ENCODE measurements around the gene AKAP13. TPM values are rescaled to one million over a fixed set of nuclear protein-coding genes. Genes with fewer than 3 reads are reported as not detected.
A peak's percentile ranks its signal among the peaks of the same experiment; 100 is the strongest.

Gene AKAP13
- total RNA-seq, 1 donor from 2014 or later, result 443 TPM

DNA sequence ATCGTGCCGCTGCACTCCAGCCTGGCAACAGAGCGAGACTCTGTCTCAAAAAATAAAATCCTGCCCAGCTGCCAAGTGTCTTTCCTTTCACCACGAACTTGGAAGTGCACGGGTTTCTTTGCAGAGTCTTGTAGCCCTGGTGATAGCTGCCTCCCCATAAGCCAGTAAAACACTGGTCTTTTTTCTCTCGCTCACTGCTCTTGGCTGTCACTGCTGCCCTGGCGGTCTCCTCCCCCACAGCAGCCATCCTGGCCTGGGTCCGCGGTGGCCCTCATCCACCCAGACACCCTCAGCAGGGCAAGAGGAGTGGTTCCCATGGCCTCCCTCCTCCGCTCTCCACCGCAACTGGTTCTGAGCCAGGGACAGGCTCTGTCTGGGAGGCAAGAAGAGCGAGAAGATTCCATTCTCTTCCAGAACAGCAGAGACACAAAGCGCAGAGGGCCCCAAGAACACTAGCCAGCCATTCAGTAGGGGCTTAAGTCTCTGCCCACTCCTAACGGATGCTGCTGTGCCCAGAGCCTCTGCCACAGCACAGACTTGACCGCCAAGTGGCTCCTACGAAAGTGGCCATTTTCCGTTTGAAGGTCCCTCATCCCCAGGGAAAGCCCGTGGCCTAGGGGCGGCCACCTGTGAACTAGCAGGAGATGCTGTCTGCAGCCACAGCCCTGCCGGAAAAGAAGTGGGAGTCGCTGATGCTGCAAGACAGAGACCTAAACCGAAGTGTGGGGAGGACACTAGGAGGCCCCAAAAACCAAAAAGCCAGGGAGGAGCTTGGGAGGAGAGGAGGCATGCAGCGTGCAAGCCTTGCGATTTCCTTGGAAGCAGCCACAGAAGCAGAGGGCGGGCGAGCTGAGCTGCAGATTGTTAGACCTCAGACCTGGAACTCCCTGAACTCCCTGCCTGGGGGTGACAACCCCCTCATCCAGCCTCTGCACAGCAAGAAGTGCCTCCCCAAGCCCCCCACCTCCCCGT is 370.2 kb downstream of the AKAP13 start:
- no peak overlapping the region for H3K4me3 ChIP-seq
- DNase-seq, result no peak
- H3K4me1 ChIP-seq, result peaks cover 29% of the 10 kb centered on the region
- ATAC-seq, result peak; percentile 26 to 67
- no peaks in the 10 kb centered on the region for H3K27me3 ChIP-seq (ENCODE audit: low read depth)
- peaks cover 41% of the 10 kb centered on the region for H3K36me3 ChIP-seq
- intact Hi-C loops (cut with DNase I), result no loop called here
- TF ChIP-seq, protein P1, sequence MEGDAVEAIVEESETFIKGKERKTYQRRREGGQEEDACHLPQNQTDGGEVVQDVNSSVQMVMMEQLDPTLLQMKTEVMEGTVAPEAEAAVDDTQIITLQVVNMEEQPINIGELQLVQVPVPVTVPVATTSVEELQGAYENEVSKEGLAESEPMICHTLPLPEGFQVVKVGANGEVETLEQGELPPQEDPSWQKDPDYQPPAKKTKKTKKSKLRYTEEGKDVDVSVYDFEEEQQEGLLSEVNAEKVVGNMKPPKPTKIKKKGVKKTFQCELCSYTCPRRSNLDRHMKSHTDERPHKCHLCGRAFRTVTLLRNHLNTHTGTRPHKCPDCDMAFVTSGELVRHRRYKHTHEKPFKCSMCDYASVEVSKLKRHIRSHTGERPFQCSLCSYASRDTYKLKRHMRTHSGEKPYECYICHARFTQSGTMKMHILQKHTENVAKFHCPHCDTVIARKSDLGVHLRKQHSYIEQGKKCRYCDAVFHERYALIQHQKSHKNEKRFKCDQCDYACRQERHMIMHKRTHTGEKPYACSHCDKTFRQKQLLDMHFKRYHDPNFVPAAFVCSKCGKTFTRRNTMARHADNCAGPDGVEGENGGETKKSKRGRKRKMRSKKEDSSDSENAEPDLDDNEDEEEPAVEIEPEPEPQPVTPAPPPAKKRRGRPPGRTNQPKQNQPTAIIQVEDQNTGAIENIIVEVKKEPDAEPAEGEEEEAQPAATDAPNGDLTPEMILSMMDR (IDR thresholded peaks at IDR 0.05), result no peak
- H3K27ac ChIP-seq, result peak overlapping the region; percentile 73
- H3K9me3 ChIP-seq, result no peaks in the 10 kb centered on the region

DNA sequence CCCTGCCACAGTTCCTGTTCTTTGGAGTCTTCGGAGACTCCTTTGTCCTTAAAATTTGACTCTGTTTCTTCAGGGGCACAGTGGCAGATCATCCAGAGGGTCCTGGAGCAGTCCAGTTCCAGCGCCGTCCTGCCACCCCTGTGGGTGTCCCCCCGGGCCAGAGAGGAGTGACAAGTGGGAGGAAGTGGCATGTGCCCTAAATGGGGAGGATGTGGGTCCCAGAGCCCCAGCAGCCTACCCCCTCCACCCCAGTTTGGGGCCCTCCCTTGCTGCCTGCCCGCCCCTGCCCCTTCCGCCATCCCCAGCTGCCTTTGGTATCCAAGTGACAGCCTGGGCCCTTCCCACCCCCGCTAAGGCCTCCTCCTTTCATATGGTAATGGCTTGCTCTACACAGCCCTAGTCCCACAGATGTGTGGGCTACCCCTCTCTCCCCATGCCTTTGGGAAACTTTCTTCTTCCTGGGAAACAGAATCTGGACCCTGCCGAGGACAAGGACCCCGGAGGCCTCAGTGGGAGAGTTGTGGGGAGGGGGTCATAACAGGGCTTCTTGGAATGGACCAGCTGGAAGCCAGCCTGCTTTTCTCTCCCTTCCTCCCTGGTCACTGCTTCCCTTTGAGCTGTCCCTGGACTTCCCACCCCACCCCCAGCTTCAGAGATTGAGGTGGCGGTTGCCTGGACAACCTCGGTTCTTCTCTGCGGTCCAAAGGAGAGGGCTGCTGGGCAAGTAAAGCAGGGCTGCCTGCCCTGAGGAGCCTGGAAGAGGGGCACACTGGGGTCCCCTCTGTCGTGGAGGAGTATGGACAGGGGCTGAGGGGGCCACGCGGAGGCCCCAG is 371.1 kb downstream of the AKAP13 start:
- no peak overlapping the region for H3K4me3 ChIP-seq
- ATAC-seq (peak; percentile 24 to 29), DNase-seq (no peak)
- H3K4me1 ChIP-seq, result peaks cover 29% of the 10 kb centered on the region
- H3K27ac ChIP-seq, result peak overlapping the region; percentile 73
- peaks cover 32% of the 10 kb centered on the region for H3K36me3 ChIP-seq
- H3K27me3 ChIP-seq (ENCODE audit: low read depth), result no peaks in the 10 kb centered on the region
- TF ChIP-seq, protein P1 (IDR thresholded peaks at IDR 0.05), result no peak
- intact Hi-C loops (cut with DNase I), result no loop called here
- no peaks in the 10 kb centered on the region for H3K9me3 ChIP-seq

DNA sequence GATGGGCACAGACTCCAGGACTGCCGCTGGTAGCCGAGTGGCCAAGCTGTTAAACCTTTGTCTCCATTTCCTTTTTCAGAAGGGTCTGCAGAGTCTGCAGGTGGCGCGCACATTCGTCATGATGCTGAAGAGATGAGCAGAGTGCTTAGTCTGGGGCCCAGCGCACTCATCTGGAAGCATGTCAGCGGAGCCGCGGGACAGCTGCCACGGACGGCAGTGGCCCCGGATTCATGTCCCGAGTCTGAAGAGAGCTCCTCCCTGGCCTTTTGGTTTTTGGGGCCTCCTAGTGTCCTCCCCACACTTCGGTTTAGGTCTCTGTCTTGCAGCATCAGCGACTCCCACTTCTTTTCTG is 371.7 kb downstream of the AKAP13 start:
- DNase-seq (no peak), ATAC-seq (peak in 1 of 2 donors; percentile 2)
- TF ChIP-seq, protein P1 (IDR thresholded peaks at IDR 0.05), result no peak
- Histone ChIP-seq H3K27me3 (ENCODE audit: low read depth) (no peaks in the 10 kb centered on the region), H3K4me1 (peaks cover 29% of the 10 kb centered on the region), H3K27ac (no peak overlapping the region), H3K9me3 (no peaks in the 10 kb centered on the region), H3K36me3 (peaks cover 26% of the 10 kb centered on the region), H3K4me3 (no peak overlapping the region)
- intact Hi-C loops (cut with DNase I), result no loop called here

DNA sequence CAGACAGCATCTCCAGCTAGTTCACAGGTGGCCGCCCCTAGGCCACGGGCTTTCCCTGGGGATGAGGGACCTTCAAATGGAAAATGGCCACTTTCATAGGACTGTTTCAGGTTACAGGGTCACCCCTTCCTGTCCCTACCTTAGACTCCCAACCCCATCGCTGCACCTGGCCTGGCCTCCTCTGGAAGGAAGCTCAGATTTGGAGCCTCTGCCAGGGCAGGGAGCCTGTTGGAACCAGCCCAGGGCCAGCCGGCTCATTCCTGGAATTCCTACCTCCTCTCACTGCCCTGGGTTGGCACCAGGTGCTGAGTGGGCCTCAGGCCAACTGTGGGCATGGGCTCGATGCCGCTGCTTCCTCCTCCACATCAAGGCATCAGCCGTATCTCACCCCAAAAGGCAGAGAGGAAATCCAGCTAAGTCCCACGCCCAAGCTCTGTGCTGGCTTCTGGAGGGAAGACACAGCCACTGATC is 372.1 kb downstream of the AKAP13 start:
- H3K9me3 ChIP-seq, result no peaks in the 10 kb centered on the region
- no peaks in the 10 kb centered on the region for H3K27me3 ChIP-seq (ENCODE audit: low read depth)
- peaks cover 29% of the 10 kb centered on the region for H3K4me1 ChIP-seq
- DNase-seq (peak; percentile 78), ATAC-seq (peak; percentile 46 to 65)
- intact Hi-C loops (cut with DNase I), result no loop called here
- TF ChIP-seq, protein P1 (IDR thresholded peaks at IDR 0.05), result no peak
- no peak overlapping the region for H3K4me3 ChIP-seq
- peaks cover 22% of the 10 kb centered on the region for H3K36me3 ChIP-seq
- no peak overlapping the region for H3K27ac ChIP-seq

DNA sequence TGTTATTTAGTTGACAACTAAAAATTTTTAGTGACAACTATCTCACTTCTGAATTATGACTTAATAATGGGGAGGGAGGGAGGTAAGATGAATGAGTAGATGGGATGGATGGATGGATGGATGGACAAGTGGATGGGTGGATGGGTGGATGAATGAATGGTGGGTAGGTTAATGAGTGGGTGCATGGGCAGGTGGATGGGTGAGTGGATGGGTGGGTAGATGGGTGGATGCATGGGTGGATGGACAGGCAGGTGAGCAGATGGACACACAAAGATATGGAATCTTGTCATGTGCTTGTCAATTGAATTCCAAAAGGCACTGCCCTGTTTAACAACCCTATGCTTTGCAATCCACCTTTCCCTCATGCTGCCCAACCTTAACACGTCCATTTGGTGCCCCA is 372.9 kb downstream of the AKAP13 start:
- intact Hi-C loops (cut with DNase I), result no loop called here
- no peak for ATAC-seq

More for the DNA sequence above, 372.9 kb downstream of the AKAP13 start:
- H3K27ac ChIP-seq, result no peak overlapping the region
- peaks cover 14% of the 10 kb centered on the region for H3K36me3 ChIP-seq
- TF ChIP-seq, protein P1 (IDR thresholded peaks at IDR 0.05), result no peak
- no peaks in the 10 kb centered on the region for H3K9me3 ChIP-seq
- DNase-seq, result no peak
- no peaks in the 10 kb centered on the region for H3K27me3 ChIP-seq (ENCODE audit: low read depth)
- H3K4me3 ChIP-seq, result no peak overlapping the region
- H3K4me1 ChIP-seq, result peaks cover 29% of the 10 kb centered on the region
